Keratinocyte (primary cell): Measurements from ENCODE around the gene IRX4.

Experiments used
- EZH2 ChIP-seq: IDR thresholded peaks from one replicate; pipeline ENCODE4 v1.6.1; 2012; ENCODE audit warnings: inconsistent platforms, mild to moderate bottlenecking, low read length, moderate library complexity
- TF ChIP-seq, protein P1 (sequence below), 3 experiments: IDR thresholded peaks in 1 of 3; conservative IDR thresholded peaks in 1 of 3; optimal IDR thresholded peaks in 1 of 3; 2 replicates in 2 of 3; 3 replicates in 1 of 3; pipeline versions ENCODE3 to v1.5.1; 2011; ENCODE audit warnings: low read length in 3 of 3, mild to moderate bottlenecking in 3 of 3, moderate library complexity in 2 of 3, control low read depth in 1 of 3, inconsistent platforms in 1 of 3; ENCODE audit not compliant: insufficient read depth in 2 of 3; ENCODE audit errors: extremely low read depth in 1 of 3

DNA sequence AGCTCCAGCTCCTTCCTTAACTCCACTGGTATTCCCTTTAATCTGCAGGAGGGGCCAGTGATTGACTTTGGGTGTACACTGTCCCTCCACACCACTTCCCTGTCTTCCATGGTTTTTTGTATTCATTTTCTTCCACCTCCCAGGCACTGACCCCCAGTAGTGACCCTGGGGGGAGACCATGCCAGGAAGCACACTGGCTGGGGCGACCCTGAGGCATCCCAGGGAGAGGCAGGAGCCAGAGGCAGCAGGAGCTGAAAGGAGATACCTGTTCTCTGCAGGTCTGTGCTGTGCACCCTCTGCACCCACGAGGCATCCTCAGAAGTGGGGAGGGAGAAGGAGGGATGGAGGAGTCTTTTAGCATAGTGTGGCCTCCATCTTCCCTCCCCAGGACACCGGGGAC lies 27.6 kb downstream of the IRX4 start:
- TF ChIP-seq, protein P1, sequence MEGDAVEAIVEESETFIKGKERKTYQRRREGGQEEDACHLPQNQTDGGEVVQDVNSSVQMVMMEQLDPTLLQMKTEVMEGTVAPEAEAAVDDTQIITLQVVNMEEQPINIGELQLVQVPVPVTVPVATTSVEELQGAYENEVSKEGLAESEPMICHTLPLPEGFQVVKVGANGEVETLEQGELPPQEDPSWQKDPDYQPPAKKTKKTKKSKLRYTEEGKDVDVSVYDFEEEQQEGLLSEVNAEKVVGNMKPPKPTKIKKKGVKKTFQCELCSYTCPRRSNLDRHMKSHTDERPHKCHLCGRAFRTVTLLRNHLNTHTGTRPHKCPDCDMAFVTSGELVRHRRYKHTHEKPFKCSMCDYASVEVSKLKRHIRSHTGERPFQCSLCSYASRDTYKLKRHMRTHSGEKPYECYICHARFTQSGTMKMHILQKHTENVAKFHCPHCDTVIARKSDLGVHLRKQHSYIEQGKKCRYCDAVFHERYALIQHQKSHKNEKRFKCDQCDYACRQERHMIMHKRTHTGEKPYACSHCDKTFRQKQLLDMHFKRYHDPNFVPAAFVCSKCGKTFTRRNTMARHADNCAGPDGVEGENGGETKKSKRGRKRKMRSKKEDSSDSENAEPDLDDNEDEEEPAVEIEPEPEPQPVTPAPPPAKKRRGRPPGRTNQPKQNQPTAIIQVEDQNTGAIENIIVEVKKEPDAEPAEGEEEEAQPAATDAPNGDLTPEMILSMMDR (optimal IDR thresholded peaks at IDR 0.05 in 1 of 3, IDR thresholded peaks at IDR 0.05 in 1 of 3, conservative IDR thresholded peaks at IDR 0.05 in 1 of 3; ENCODE audit: extremely low read depth in 1 of 3, insufficient read depth in 2 of 3, low read length in 3 of 3), result no peak
- no peak for TF ChIP-seq EZH2
